Measurements from ENCODE around the gene SHOC2.

The SHOC2 gene

DNA sequence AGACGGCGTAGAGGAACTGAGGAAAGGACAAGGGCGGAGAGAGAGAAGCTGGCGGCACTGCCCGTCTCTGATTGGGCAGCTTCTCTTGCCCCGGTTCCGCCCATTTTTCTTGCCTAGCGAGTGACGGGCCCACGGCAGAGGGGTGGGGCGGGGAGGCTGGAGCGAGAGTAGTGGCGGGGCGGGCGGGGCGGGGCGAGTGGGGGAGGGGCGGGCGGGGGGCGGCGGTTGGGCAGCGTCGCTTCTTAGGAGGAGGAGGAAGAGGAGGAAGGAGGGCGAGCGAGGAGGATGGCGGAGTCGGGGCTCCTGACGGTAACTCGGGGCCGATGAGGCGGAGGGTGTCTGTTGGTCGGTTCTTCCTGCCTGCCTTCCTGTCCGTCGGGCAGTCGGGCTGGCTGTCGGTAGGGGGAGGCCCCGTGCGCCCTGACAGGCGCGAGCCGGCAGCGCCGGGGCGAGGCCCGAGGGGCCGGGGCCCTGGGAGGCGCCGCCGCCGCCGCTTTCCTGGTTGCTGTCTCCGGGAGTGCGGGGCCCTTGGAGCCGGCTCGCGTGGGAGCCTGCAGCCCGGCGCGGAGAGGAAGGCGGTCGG is at the start of gene SHOC2:
Gene SHOC2 (plus strand): TSS at position 256 of the 583 bp plus-strand sequence. CDS start 44,755 bp downstream, outside the sequence.
- peak; percentile 100 for DNase-seq

DNA sequence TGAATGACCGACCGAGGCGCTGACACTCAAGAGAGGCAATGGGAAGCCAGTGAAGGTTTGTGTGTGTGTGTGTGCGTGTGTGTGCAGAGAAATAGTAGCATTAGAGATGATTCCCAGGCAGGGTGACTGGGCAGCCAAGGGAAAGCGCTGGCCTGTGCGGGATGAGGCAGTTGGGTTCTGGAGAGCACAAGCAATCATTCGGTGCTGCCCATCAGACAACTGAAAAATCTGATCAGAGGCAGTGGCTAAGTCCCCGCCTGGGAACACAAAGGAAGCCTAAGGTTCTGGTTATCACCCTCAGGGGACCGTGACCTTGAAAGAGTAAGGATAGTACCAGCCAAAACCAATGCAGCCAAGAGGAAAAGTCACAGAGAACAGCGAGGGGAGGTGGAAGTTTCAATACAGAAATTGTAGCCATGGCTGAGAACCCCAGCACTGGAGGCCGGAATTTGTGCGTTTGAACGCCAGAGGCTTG is 48.5 kb upstream of the SHOC2 start:
- DNase-seq, result no peak

DNA sequence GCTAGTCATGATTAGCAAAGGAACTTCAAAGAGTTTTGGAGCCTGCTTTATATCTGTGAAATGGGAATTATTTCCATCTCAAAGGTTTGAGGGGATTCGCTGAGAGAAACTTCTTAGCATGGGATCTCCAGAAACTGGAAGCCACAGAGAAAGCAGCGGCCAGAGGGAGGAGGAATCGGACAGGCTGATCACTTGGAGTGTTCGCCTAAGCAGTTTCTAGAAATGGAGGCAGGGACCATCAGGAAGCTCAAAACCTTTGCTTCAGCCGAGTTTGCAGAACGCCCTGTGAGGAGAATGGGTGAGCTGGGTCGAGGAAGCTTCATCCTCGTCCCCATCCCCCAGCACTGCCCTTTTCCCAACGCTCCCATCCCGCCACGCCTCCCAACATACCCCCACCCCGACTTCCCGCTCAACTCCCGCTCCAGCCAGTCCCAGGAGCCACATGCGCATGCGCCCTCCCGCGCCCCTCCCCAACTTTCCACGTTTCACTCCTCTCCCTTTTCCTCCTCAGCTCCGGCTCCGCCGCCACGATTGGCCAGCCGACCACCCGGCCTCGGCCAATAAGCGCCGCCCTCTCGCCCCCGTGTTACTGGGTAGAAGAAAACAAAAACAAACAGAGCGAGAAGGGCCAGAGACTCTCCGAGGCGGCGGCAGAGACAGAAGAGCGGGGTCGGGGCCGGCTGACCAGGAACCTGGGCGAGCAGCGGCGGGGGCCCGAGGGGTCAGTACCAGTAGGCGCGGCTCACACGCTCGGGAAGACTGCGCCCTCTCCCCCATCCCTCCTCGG is 47.9 kb upstream of the SHOC2 start, which contains the start of gene PDCD4:
Gene PDCD4 (plus strand): TSS at position 631 of the 787 bp plus-strand sequence. CDS start 4,100 bp downstream, outside the sequence.
- peak; percentile 99 for DNase-seq

DNA sequence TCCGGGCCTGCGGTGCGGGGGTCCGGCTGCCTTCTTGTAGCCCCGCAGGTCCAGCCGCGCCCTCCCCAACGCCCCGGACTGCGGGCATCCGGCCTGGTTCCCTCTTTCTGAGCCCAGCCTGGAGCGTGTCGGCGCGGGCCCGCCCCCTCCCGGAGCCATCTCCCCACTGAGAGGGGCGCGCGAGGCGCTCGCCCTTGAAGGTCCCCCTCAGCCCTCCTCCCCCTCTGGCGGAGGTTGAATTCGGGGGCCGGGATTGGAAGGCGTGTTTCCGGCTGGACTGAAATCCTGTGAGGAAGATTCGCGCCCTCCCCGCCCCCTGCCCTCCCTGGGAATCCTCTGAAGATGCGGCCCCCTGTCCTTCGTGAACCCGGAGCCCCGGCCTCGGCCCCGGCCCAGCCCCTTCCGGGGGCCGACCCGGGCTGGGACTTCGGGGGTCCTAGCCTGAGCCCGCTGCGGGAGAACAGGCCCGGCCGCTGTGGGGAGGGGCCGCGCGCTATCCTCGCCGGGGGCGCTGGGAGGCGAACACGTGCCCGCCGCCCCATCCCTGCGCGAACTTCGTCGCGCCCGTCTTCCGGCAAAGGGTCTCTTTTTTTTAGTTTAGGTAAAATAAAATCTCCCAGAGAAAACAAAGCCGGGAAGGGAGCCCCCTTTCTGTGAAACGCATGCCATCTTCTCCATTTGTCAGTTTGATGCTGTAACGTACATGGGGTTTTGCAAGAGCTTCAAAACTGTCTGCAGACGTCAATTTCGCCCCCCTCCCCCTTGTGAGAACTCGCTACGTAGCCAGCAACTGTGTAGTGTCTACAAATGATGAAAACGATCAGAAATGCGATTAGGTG is 47.0 kb upstream of the SHOC2 start:
- DNase-seq, result peak; percentile 95

DNA sequence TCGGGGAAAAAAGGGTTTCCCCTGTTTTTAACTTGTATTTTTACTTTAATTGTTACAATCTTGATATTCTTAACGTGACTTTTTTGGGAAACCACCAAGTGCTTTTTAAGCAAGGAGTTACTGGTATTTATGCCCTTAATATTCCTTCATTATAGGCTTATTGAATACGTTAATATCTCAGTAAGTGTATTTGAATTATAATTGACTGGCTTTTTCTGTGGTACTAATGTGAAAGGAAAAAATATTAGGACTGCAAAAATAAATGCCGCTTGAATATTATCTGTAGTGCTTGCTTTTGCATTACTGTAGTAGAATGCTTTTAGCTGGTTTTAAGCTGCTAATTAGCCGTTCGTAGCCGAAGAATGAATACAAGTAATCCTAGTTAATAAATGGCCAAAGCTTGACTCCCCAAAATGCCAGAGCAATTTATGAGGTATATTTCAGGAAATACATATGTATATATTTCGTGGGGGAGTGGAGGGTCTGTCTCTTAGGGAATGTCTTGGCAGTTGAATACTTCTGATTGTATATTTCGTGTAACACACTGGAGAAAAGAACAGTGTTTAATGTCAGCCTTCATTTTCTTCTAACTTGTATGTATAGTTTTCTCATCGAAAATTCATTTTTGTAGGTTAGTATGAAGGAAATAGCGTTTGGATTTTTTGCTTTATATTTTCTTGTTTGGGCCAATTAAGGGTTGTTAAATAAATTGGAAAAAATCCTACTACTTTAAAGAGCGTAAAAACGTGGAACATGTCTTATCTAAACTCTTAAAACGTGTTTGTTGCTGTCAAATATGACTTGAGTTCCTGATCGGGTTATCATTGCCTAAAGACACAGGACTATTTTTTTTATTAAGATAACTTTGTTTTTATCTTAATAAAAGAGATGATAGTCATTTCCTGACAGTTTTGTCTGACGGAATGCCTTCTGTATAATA is 46.1 kb upstream of the SHOC2 start:
- no peak for DNase-seq

DNA sequence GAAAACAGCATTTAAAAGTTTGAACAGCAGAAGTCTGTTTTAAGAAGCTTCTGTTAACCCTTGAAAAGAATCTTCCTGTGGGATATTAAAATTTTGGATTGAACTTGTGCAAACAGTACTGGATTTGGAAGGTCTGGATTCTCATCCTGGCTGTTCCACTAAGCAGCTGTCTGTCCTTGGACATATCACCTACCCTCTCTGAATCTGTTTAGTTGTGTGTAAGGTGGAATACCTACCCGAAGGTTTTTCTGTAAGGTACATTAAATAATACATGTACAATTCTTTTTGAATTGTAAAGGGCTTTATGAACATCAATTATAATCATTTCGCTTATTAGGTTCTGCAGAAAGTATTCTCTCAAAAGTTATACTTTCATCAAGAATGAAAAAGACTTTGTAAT is 45.5 kb upstream of the SHOC2 start:
- DNase-seq, result no peak

DNA sequence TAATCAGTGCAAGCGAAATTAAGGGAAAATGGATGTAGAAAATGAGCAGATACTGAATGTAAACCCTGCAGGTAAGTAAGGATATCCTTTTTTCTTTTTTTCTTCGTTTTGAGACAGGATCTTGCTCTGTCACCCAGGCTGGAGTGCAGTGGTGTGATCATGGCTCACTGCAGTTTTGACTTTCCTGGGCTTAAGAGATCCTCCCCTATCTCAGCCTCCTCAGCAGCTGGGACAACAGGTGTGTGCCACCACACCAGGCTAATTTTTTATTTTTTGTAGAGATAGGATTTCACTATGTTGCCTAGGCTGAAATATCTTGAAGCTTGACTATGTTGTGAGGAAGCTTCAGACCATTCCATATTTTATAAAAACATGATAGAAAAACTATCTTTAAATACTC is 43.4 kb upstream of the SHOC2 start:
- DNase-seq, result no peak

DNA sequence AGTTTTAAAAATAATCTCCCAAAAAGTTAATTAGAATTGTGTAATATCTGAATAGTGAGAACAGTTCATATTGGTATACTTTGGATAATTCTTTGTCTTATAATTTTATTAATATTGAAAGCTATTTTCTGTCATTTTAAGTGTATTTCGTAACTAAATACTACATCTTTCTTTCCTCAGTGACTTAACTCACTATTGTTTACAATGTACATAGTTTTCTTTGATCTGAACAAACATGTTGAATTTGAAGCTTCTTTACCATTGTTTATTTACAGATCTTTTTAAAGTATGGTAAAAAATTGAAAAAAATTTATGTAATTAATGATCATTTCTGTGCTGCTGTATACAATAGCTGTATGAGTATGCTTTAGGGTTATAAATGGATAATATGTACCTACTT is 42.6 kb upstream of the SHOC2 start:
- DNase-seq, result no peak

DNA sequence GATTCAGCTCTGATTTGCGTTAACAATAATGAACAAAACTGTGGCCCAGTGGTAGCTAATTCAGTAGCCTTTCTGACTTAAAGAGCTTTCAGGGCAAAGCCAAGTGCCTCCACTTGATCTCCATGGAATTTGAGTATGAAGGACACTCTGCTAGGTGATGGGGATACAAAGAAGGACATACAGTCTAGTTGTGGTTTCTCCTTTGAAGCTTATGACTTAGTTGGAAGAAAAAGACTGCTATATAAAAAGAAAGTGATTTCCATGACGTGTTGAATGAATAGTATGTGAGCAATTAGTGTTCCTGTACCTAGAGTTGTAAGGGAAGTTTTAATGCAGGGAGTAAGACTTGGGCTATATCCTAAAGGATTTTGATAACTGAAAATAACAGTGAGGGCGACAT is 39.4 kb upstream of the SHOC2 start:
- no peak for DNase-seq

DNA sequence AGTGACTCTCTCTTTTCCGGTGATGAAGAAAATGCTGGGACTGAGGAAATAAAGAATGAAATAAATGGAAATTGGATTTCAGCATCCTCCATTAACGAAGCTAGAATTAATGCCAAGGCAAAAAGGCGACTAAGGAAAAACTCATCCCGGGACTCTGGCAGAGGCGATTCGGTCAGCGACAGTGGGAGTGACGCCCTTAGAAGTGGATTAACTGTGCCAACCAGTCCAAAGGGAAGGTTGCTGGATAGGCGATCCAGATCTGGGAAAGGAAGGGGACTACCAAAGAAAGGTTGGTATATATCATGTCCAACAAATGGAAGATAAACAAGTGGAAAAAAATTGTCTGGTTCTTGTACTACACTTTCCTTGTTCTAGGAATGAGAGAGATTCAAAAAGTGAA is 38.2 kb upstream of the SHOC2 start:
- no peak for DNase-seq

DNA sequence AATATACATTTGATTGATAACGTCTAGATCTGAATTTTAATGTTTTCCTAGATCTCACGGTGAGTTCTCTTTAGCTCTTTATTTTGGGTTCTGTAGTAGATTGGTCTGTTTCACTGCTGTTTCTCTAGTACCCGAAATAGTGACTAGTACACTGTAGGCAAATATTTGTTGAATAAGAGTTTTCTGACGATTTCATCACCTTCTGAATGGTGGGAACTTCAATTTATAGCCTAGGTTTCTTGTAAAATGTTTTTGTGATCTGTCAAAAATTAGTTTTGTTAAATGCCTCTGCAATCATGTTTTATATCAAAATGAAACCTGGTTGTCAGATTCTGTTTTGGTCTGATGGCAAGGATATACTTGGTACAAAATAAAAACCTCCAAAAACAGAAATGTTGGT is 37.5 kb upstream of the SHOC2 start:
- DNase-seq, result no peak

DNA sequence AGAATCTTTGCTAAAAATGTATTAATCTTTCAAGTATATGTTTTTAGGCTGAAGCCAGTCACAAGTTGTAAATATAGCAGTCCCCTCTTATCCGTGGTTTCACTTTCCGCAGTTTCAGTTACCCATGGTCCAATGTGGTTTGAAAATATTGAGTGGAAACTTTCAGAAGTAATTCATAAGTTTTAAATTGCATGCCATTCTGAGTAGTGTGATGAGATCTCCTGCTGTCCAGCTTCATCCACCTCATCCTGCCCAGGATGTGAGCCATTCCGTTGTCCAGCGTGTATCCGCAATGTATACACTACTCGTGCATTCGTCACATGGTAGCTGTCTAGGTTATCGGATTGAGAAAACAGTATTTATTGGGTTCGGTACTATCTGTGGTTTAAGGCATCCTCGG is 35.5 kb upstream of the SHOC2 start:
- DNase-seq, result no peak

DNA sequence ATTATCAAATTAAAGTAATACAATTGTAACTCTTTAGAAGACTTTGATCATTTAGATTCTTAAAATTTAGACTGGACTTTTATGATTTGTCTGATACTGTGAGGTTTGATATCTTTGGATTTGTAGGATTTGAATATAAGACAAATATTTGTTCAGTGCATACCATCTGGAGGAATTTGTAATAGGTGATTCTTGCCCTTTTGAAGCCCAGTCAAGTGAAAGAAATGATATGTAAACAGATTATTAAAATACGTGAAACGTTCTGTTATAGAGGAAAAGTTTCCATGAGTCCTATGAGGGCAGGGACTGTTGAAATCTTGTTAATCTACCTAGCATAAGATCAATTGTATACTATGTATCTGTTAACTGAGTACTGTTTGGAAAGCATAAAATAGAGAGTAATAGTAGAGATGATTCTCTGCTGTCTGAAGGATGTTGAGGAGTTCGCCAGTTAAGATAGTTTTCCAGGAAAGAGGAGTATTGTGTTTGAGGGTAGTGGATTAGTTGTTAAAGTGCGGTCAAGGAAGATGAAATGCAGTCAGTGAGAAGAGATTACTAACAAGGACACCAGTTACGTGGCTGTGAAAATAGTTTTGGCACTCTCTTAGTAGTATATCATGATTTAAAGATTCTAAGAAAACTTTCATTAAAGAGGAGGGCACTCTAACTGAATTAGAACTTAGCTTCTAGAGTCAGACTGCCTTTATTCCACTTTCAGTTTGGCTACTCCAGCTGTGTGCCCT is 33.3 kb upstream of the SHOC2 start:
- DNase-seq, result no peak

DNA sequence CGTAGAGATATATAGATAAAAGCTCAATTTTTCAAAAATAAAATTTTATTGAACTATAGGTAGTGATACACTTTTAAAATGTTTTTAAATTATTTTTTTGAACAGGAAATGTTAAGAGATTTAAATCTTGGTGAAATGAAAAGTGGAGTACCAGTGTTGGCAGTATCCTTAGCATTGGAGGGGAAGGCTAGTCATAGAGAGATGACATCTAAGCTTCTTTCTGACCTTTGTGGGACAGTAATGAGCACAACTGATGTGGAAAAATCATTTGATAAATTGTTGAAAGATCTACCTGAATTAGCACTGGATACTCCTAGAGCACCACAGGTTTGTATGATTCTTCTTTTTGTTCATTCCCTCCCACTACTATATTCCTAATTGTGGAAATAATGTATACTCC is 31.8 kb upstream of the SHOC2 start:
- DNase-seq, result no peak

DNA sequence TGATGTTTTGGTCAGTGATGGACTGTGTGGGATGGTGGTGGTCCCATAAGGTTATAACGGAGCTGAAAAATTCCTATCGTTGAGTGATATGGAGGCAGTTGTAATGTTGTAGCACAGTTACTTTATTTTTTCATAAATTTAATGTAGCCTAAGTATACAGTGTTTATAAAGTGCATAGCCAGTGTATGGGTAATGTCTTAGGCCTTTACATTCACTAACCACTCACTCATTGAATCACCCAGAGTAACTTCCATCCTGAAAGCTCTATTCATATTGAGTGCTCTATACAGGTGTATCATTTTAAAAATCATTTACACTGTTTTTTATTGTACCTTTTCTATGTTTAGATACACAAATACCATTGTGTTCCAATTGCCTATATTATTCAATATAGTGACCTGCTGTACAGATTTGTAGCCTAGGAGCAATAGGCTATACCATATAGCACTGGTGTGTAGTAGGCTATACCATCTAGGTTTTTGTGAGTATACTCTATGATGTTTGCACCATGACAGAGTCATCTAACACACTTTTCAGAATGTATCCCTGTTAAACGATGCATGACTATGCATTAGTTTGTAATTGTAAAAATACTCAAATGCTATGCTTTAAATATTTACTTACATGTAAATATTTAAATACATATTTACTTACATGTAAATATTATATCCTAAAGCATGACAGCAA is 26.7 kb upstream of the SHOC2 start:
- DNase-seq, result no peak

DNA sequence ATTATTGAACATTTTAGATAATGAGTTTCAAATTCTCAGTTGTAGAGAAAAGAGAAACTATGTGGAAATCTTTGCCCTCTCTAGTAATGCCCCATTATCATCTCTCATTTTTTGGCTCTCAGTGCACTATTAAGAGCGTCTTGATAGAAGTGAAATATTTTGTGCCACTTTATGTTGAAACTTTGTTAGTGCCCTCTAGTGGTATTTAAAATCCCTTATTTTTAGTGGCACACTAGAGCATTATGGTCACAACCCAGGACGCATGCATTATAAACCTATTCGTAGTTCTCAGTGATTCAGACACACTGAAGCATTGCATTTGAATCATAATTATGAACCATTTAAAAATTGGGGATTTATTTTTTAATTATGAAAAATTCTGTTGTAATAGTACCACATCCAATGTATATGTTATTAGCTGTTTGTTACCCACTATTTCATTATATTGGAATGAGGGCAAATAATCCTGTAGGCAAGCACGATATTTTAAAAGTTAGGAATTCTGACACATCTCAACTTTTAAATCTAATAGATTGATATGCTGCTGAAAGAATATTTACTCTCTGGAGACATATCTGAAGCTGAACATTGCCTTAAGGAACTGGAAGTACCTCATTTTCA is 25.7 kb upstream of the SHOC2 start:
- peak; percentile 89 for DNase-seq

DNA sequence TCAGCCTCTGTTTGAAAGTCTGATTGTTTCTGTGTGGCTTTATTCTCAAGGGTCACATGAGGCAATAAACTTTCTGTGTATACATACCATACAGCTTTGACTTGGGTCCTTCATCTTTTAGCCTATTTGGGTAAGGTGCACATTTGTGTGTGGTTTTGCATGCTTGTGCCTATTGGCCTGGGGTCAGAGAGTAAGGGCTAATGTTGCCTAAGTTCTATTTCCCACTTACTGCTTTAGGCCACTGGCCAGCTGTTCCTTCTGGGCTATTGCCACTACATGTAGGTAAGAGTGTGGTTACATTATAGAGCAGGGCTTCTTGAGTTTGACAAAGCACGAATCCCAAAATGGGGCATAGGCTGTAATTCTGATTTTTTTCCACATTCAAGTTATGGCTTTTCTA is 22.2 kb upstream of the SHOC2 start:
- no peak for DNase-seq

DNA sequence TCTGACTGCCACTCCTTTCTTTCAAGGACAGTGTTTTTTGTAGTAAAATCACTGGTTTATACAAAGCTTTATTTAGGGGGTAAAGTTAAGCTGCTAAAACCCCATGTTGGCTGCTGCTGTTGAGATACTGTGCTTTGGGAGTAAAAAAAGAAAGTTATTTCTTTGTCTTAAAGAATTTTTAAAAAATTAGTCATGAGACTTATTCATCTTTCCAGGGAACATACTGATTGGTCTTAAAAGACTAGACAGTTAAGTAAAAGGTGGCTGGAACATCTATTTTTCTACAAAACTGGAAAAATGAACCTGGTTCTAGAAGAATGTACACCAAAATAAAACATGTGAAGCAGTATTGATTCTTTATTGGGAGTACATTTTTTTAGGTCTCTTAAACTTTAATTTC is 21.0 kb upstream of the SHOC2 start:
- DNase-seq, result no peak

DNA sequence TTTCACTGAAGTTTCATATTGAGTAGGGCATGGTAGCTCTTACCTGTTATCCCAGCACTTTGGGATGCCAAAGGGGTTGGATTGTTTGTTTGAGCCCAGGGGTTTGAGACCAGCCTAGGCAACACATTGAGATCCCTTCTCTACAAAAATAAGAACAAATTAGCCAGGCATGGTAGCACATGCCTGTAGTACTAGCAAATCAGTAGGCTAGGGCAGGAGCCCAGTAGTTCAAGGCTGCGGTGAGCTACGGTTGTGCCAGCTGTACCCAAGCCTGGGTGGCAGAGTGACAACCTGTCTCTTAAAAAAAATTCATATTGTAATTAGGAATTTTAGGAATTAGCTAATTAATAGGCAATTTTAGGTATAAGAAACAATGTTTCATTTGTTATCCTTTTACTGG is 18.4 kb upstream of the SHOC2 start:
- DNase-seq, result no peak
